KOPT-K1 (cell line): Measurements from ENCODE around the gene POMT2.

Source experiments
- H3K27ac ChIP-seq: fragments of 200-600 bp; sonication (generic); 2 replicates; pipeline ENCODE4 v1.5.1; 2016; ENCODE audit warnings: antibody characterized with exemption, mild to moderate bottlenecking, low read depth, low read length; ENCODE audit not compliant: poor library complexity, severe bottlenecking
- H3K36me3 ChIP-seq: fragments of 200-600 bp; sonication (generic); 2 replicates; pipeline ENCODE4 v1.5.1; 2017; ENCODE audit warnings: antibody characterized with exemption, mild to moderate bottlenecking, low read length, moderate library complexity; ENCODE audit not compliant: insufficient read depth
- H3K9me3 ChIP-seq: fragments of 200-600 bp; sonication (generic); 2 replicates; pipeline ENCODE4 v1.5.1; 2017; ENCODE audit warnings: antibody characterized with exemption, low read length, mild to moderate bottlenecking; ENCODE audit not compliant: insufficient read depth, poor library complexity, severe bottlenecking

The POMT2 gene

GRCh38 chr14:77231721-77232120 is 89.0 kb downstream of the POMT2 start:
- Histone ChIP-seq H3K27ac (no peak overlapping the region), H3K9me3 (peaks cover 5% of the 10 kb centered on the region), H3K36me3 (no peaks in the 10 kb centered on the region)

- Histone ChIP-seq H3K9me3 (peaks cover 5% of the 10 kb centered on the region), H3K27ac (no peak overlapping the region), H3K36me3 (no peaks in the 10 kb centered on the region)
These were observed 89.8 kb downstream of the POMT2 start for GRCh38 chr14:77230914-77231313.

GRCh38 chr14:77228056-77228455 is 92.6 kb downstream of the POMT2 start:
- no peaks in the 10 kb centered on the region for H3K36me3 ChIP-seq
- H3K27ac ChIP-seq = no peak overlapping the region
- peaks cover 5% of the 10 kb centered on the region for H3K9me3 ChIP-seq

- no peak overlapping the region for H3K27ac ChIP-seq
- peaks cover 3% of the 10 kb centered on the region for H3K9me3 ChIP-seq
- H3K36me3 ChIP-seq = no peaks in the 10 kb centered on the region
These were observed 94.7 kb downstream of the POMT2 start for GRCh38 chr14:77225892-77226557.

GRCh38 chr14:77225254-77225653 is 95.4 kb downstream of the POMT2 start:
- Histone ChIP-seq H3K9me3 (no peaks in the 10 kb centered on the region), H3K36me3 (no peaks in the 10 kb centered on the region)

More at GRCh38 chr14:77225254-77225653, 95.4 kb downstream of the POMT2 start:
- no peak overlapping the region for H3K27ac ChIP-seq
